Measurements from ENCODE around the gene NIPAL4.

- no peak for TF ChIP-seq CTCF (IDR thresholded peaks at IDR 0.05; ENCODE audit: insufficient read depth, low read length)
- TF ChIP-seq REST (IDR thresholded peaks at IDR 0.05; ENCODE audit: insufficient replicate concordance, low read depth), result no peak
- TF ChIP-seq GABPA (IDR thresholded peaks at IDR 0.05; ENCODE audit: low read depth), result no peak
Measured at GRCh38 chr5:157518963-157519362, 59.0 kb downstream of the NIPAL4 start.

Measured in HL-60 (cell line).